Activated gamma-delta T cell (primary cell): ENCODE measurements around the gene C10orf95.

Source experiments
- DNase-seq: peaks from one replicate; lab custom pipeline; 2025; lab: John Stamatoyannopoulos, UW

C10orf95 gene

GRCh38 chr10:102401735-102402511, 49.4 kb downstream of the C10orf95 start:
- no peak for DNase-seq

GRCh38 chr10:102401342-102401654, 50.0 kb downstream of the C10orf95 start:
- DNase-seq, result no peak

- no peak for DNase-seq
Measured at GRCh38 chr10:102400598-102401341, 50.6 kb downstream of the C10orf95 start.

- DNase-seq, result no peak
Measured at GRCh38 chr10:102400076-102400475, 51.3 kb downstream of the C10orf95 start.
